ENCODE results near the gene BCL11A.

GRCh38 chr2:60415814-60416213, 137.6 kb downstream of the BCL11A start:
- TF ChIP-seq CTCF (IDR thresholded peaks at IDR 0.05), result no peak
- no peak for TF ChIP-seq EZH2 (IDR thresholded peaks at IDR 0.05)
- TF ChIP-seq EZH2phosphoT487 (IDR thresholded peaks at IDR 0.05), result no peak

Measured in neural progenitor cell (in vitro differentiated cells).